HG03457 (cell line): ENCODE measurements around the gene ZSCAN26.
"Not testable (repeated sequence)": the region's sequence is repeated elsewhere in the genome, so short reads cannot be mapped to it uniquely, and the experiment has no call there.

Experiments
- ATAC-seq: cut with Tn5 transposase; IDR thresholded peaks from one replicate; pipeline ENCODE4 v1.9.1; 2021; ENCODE audit warnings: moderate number of reproducible peaks; ENCODE audit not compliant: unreplicated experiment

ZSCAN26 gene

GRCh38 chr6:28315628-28316027, 48.7 kb downstream of the ZSCAN26 start:
- no peak for ATAC-seq

- not testable (repeated sequence) for ATAC-seq
Observed at GRCh38 chr6:28317866-28318265, 50.9 kb downstream of the ZSCAN26 start.

GRCh38 chr6:28322661-28323060, 55.7 kb downstream of the ZSCAN26 start:
- no peak for ATAC-seq

- no peak for ATAC-seq
Observed at GRCh38 chr6:28323813-28324424, 57.0 kb downstream of the ZSCAN26 start.

- no peak for ATAC-seq
Observed at GRCh38 chr6:28326371-28326948, 59.5 kb downstream of the ZSCAN26 start.
